H1 (cell line): ENCODE measurements around the gene FMN2. TPM values are rescaled to one million over a fixed set of nuclear protein-coding genes. Genes with fewer than 3 reads are reported as not detected.

Experiments
- TCF12 ChIP-seq: IDR thresholded peaks from 2 replicates; pipeline ENCODE4 v1.6.1; 2011; ENCODE audit warnings: low read depth, mild to moderate bottlenecking, low read length
- polyA plus RNA-seq, 7 experiments: library from polyadenylated mRNA; depleted of rRNA in 3 of 7; stranded (reverse) in 5 of 7; unstranded in 2 of 7; fragments of >200 nt in 5 of 7; fragments of 200-250 nt in 2 of 7; gene quantifications; 1 replicate in 5 of 7; 2 replicates in 1 of 7; 4 replicates in 1 of 7; pipeline versions ENCODE4 v1.2.1 to v1.2.3, GENCODE V29; 2011 to 2013; ENCODE audit warnings: missing spikeins in 2 of 7, mixed read lengths in 2 of 7
- total RNA-seq: library from RNA; stranded (reverse); fragmentation: NEBNext Ultra II Directional; extraction: Animal tissue kit (Norgen Biotek cat#: 25700); gene quantifications from 2 replicates; pipeline ENCODE4 v1.2.1, GENCODE V29; 2021
- TF ChIP-seq, protein P1 (sequence below), 3 experiments: IDR thresholded peaks; 1 replicate in 2 of 3; 2 replicates in 1 of 3; pipeline versions ENCODE4 v1.5.1 to v1.6.1; 2011; ENCODE audit warnings: low read length in 3 of 3, mild to moderate bottlenecking in 3 of 3, inconsistent platforms in 2 of 3, low read depth in 1 of 3, moderate library complexity in 1 of 3; ENCODE audit not compliant: insufficient read depth in 1 of 3; ENCODE audit errors: control extremely low read depth in 1 of 3

FMN2 gene
- total and polyA plus RNA-seq, 2 of the 8 experiments (the other 6 are each of a cell fraction or from before 2014, with no cell fraction given), result 0.83 to 2.0 TPM

GRCh38 chr1:240114222-240114621 lies 22.5 kb downstream of the FMN2 start (continued):
- TF ChIP-seq, protein P1, sequence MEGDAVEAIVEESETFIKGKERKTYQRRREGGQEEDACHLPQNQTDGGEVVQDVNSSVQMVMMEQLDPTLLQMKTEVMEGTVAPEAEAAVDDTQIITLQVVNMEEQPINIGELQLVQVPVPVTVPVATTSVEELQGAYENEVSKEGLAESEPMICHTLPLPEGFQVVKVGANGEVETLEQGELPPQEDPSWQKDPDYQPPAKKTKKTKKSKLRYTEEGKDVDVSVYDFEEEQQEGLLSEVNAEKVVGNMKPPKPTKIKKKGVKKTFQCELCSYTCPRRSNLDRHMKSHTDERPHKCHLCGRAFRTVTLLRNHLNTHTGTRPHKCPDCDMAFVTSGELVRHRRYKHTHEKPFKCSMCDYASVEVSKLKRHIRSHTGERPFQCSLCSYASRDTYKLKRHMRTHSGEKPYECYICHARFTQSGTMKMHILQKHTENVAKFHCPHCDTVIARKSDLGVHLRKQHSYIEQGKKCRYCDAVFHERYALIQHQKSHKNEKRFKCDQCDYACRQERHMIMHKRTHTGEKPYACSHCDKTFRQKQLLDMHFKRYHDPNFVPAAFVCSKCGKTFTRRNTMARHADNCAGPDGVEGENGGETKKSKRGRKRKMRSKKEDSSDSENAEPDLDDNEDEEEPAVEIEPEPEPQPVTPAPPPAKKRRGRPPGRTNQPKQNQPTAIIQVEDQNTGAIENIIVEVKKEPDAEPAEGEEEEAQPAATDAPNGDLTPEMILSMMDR (IDR thresholded peaks at IDR 0.05; ENCODE audit: control extremely low read depth in 1 of 3, insufficient read depth in 1 of 3, low read depth in 1 of 3, low read length in 3 of 3), result no peak
- TF ChIP-seq TCF12, result no peak
